ENCODE results near the gene PDCD4.
A peak's percentile ranks its signal among the peaks of the same experiment; 100 is the strongest.
"Not testable (repeated sequence)": the region's sequence is repeated elsewhere in the genome, so short reads cannot be mapped to it uniquely, and the experiment has no call there.

Gene PDCD4

GRCh38 chr10:110881905-110882304, 10.2 kb downstream of the PDCD4 start:
- no peak for DNase-seq (ENCODE audit: low read depth)

GRCh38 chr10:110883924-110884323, 12.2 kb downstream of the PDCD4 start:
- no peak for DNase-seq (ENCODE audit: low read depth)

- no peak for DNase-seq (ENCODE audit: low read depth)
These were observed 14.4 kb downstream of the PDCD4 start for GRCh38 chr10:110885932-110886674.

GRCh38 chr10:110887560-110887959, 15.8 kb downstream of the PDCD4 start:
- no peak for DNase-seq (ENCODE audit: low read depth)

GRCh38 chr10:110892602-110893288, 21.0 kb downstream of the PDCD4 start:
- no peak for DNase-seq (ENCODE audit: low read depth)

GRCh38 chr10:110893559-110894179, 21.9 kb downstream of the PDCD4 start:
- no peak for DNase-seq (ENCODE audit: low read depth)

- DNase-seq (ENCODE audit: low read depth) = no peak
These were observed 25.5 kb downstream of the PDCD4 start for GRCh38 chr10:110897184-110897583.

- no peak for DNase-seq (ENCODE audit: low read depth)
These were observed 26.7 kb downstream of the PDCD4 start for GRCh38 chr10:110898391-110898790.

GRCh38 chr10:110900983-110901382, 29.3 kb downstream of the PDCD4 start:
- no peak for DNase-seq (ENCODE audit: low read depth)

- DNase-seq (ENCODE audit: low read depth) = no peak
These were observed 30.5 kb downstream of the PDCD4 start for GRCh38 chr10:110901954-110902819.

- DNase-seq (ENCODE audit: low read depth) = no peak
These were observed 31.9 kb downstream of the PDCD4 start for GRCh38 chr10:110903280-110904278.

GRCh38 chr10:110910138-110910537, 38.4 kb downstream of the PDCD4 start:
- DNase-seq (ENCODE audit: low read depth) = no peak

- DNase-seq (ENCODE audit: low read depth) = no peak
These were observed 40.6 kb downstream of the PDCD4 start for GRCh38 chr10:110912374-110912773.

GRCh38 chr10:110914431-110914830, 42.7 kb downstream of the PDCD4 start:
- no peak for DNase-seq (ENCODE audit: low read depth)

GRCh38 chr10:110915035-110915434, 43.3 kb downstream of the PDCD4 start:
- DNase-seq (ENCODE audit: low read depth) = no peak

GRCh38 chr10:110915600-110915999, 43.9 kb downstream of the PDCD4 start:
- DNase-seq (ENCODE audit: low read depth) = not testable (repeated sequence)

GRCh38 chr10:110916554-110917346, 45.0 kb downstream of the PDCD4 start:
- no peak for DNase-seq (ENCODE audit: low read depth)

- peak; percentile 75 for DNase-seq (ENCODE audit: low read depth)
These were observed 46.5 kb downstream of the PDCD4 start for GRCh38 chr10:110918269-110918642.

GRCh38 chr10:110918643-110919348, 47.1 kb downstream of the PDCD4 start, which contains the start of gene BBIP1:
Gene BBIP1, minus strand, starts transcription at chr10:110919180. Its CDS starts 1,023 bp downstream, at chr10:110918157.
- DNase-seq (ENCODE audit: low read depth) = no peak
